Chondrocyte (in vitro differentiated cells): Measurements from ENCODE around the gene IGSF9. TPM values are rescaled to one million over a fixed set of nuclear protein-coding genes. Genes with fewer than 3 reads are reported as not detected.

Source experiments
- DNase-seq: peaks from one replicate; pipeline ENCODE4 v3.0.0; 2021; ENCODE audit warnings: mixed read lengths, low spot score
- H3K27ac Mint-ChIP-seq: one replicate; pipeline ENCODE4 v1.8.0; 2021; ENCODE audit warnings: mild to moderate bottlenecking, moderate library complexity, mixed read lengths; ENCODE audit not compliant: unreplicated experiment
- H3K27me3 Mint-ChIP-seq: 2 replicates; pipeline ENCODE4 v1.8.0; 2021; ENCODE audit warnings: low read depth, mixed read lengths
- H3K36me3 Mint-ChIP-seq: 2 replicates; pipeline ENCODE4 v1.8.0; 2021; ENCODE audit warnings: low read depth, mixed read lengths
- H3K4me1 Mint-ChIP-seq: 2 replicates; pipeline ENCODE4 v1.8.0; 2021; ENCODE audit warnings: low read depth, mild to moderate bottlenecking, mixed read lengths
- H3K4me3 Mint-ChIP-seq: one replicate; pipeline ENCODE4 v1.8.0; 2021; ENCODE audit warnings: mild to moderate bottlenecking, moderate library complexity, mixed read lengths; ENCODE audit not compliant: unreplicated experiment
- H3K9me3 Mint-ChIP-seq: 2 replicates; pipeline ENCODE4 v1.8.0; 2021; ENCODE audit warnings: low read depth, mixed read lengths
- total RNA-seq: library from RNA; stranded (reverse); gene quantifications from 3 replicates; pipeline ENCODE4 v1.2.1, GENCODE V29; 2021
- TF ChIP-seq, protein P1 (sequence below): fragments of 200-600 bp; sonication (generic); IDR thresholded peaks from 2 replicates; pipeline ENCODE4 v1.5.0; 2021; ENCODE audit warnings: antibody characterized with exemption, mild to moderate bottlenecking, moderate library complexity

Gene IGSF9
- total RNA-seq, 1 donor from 2014 or later = not detected

DNA sequence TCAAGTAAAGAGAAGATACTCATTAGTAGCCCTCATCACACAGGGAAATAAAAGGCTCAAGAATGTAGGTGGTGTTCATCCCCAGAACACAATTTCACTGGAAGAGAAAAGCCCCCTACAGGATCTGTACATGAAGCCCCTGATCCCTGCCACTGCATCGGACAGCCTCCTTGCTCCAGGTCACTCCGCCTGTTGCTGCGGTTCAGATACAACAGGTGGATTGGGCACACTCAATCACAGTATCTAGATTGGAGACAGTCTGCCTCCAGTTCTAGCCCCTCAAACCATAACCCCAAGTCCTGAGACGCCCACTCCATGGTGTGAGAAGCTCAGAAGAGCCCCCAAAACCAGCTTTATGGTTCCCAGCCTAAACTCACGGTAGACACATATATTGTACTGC lies 7.5 kb upstream of the IGSF9 start:
- no peaks in the 10 kb centered on the region for H3K9me3 Mint-ChIP-seq
- TF ChIP-seq, protein P1, sequence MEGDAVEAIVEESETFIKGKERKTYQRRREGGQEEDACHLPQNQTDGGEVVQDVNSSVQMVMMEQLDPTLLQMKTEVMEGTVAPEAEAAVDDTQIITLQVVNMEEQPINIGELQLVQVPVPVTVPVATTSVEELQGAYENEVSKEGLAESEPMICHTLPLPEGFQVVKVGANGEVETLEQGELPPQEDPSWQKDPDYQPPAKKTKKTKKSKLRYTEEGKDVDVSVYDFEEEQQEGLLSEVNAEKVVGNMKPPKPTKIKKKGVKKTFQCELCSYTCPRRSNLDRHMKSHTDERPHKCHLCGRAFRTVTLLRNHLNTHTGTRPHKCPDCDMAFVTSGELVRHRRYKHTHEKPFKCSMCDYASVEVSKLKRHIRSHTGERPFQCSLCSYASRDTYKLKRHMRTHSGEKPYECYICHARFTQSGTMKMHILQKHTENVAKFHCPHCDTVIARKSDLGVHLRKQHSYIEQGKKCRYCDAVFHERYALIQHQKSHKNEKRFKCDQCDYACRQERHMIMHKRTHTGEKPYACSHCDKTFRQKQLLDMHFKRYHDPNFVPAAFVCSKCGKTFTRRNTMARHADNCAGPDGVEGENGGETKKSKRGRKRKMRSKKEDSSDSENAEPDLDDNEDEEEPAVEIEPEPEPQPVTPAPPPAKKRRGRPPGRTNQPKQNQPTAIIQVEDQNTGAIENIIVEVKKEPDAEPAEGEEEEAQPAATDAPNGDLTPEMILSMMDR = no peak
- H3K36me3 Mint-ChIP-seq = no peaks in the 10 kb centered on the region
- no peak for DNase-seq
- H3K4me3 Mint-ChIP-seq = no peak overlapping the region
- H3K27ac Mint-ChIP-seq = no peak overlapping the region
- no peaks in the 10 kb centered on the region for H3K4me1 Mint-ChIP-seq
- peaks cover 57% of the 10 kb centered on the region for H3K27me3 Mint-ChIP-seq

DNA sequence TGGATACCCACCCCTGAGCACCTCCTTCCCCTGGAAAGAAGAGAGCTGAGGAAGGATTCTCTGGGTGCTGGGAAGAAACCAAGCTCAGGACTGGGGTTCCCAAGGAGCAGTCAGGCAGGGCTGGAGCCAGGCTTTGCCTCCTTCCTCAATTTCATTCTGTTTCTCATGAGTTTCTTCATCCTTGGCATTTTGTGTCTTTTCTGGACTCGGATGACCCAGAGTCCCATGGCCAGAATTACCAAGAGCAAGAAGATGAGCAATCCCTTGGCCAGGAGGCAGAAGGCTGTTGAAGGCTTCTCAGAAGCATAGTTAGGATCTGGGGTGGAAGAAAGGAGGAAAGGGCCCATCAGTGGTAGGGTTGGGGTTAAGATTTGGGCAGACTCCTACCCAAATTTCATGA lies 6.1 kb upstream of the IGSF9 start:
- Mint-ChIP-seq H3K4me3 (no peak overlapping the region), H3K27me3 (peaks cover 55% of the 10 kb centered on the region), H3K36me3 (no peaks in the 10 kb centered on the region), H3K9me3 (no peaks in the 10 kb centered on the region), H3K4me1 (no peaks in the 10 kb centered on the region), H3K27ac (no peak overlapping the region)
- TF ChIP-seq, protein P1 = no peak
- DNase-seq = no peak

DNA sequence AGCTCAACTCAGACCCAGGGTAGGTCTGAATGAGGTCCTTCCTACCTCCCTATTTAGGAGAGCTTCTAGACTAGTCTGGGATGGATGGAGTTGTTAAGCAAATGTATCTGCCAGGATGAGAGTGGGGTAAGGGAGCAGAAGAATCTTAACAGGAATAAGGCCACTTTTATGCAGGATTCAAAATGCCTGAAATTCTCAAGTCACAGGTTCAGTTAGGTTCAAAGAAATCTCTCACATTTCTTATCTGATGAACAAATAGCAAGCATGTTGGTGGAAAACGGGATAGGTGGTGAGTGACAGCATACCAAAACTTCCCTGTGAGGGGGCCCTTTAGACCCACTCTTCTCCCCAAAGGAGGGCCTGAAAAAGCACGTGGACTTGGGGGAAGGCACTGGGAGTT lies 5.6 kb upstream of the IGSF9 start:
- no peak overlapping the region for H3K27ac Mint-ChIP-seq
- peaks cover 53% of the 10 kb centered on the region for H3K27me3 Mint-ChIP-seq
- TF ChIP-seq, protein P1 = no peak
- H3K4me3 Mint-ChIP-seq = no peak overlapping the region
- no peak for DNase-seq
- no peaks in the 10 kb centered on the region for H3K36me3 Mint-ChIP-seq
- peaks cover 2% of the 10 kb centered on the region for H3K4me1 Mint-ChIP-seq
- H3K9me3 Mint-ChIP-seq = no peaks in the 10 kb centered on the region

DNA sequence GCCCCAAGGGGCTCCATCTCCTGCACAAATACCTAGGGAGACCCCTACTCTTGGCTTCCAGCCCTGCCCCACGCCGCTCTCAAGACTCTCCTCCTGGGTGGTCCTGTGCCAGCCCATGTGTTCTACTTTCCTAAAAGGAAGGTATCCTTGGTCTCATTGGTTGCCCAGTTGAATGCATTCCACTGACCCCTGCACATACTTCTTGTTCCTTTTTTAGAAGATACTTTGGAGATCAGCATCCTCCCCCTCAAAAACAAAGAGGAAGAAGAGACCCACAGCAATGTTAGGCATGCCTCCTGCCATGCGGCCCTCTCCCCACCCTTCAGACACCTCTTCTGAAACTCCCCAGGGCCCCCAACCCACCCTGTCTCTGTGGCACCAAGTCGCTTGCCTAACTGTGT lies 4.6 kb upstream of the IGSF9 start:
- peaks cover 10% of the 10 kb centered on the region for H3K4me1 Mint-ChIP-seq
- DNase-seq = no peak
- TF ChIP-seq, protein P1 = no peak
- H3K27ac Mint-ChIP-seq = no peak overlapping the region
- no peaks in the 10 kb centered on the region for H3K9me3 Mint-ChIP-seq
- no peak overlapping the region for H3K4me3 Mint-ChIP-seq
- H3K36me3 Mint-ChIP-seq = no peaks in the 10 kb centered on the region
- peaks cover 53% of the 10 kb centered on the region for H3K27me3 Mint-ChIP-seq

DNA sequence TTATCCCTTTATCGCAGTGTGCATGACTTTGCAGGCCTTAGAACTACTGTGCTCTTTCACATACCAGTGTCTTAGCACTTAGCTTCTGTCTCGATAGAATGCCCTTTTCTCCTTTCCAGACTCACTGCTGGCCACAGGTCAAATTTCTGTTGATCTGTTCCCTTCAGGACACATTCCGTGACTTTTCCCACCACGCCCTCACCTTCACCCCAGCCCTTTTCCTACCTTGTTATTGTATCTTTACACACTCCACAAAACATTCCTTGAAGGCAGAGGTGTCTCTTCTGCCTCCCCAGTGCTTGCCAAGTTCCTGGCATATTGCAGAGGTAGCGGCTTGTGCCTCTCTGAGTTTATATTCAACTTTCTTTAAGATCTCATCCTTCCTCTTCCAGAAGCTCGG lies 3.7 kb upstream of the IGSF9 start:
- Mint-ChIP-seq H3K27ac (no peak overlapping the region), H3K36me3 (no peaks in the 10 kb centered on the region), H3K27me3 (peaks cover 55% of the 10 kb centered on the region), H3K9me3 (no peaks in the 10 kb centered on the region), H3K4me1 (peaks cover 13% of the 10 kb centered on the region), H3K4me3 (no peak overlapping the region)
- TF ChIP-seq, protein P1 = no peak
- DNase-seq = no peak
